ENCODE measurements around the gene CCNK. TPM values are rescaled to one million over a fixed set of nuclear protein-coding genes. Genes with fewer than 3 reads are reported as not detected.
A peak's percentile ranks its signal among the peaks of the same experiment; 100 is the strongest.

CCNK gene
- total and polyA plus RNA-seq, 10 of the 15 experiments (the other 5 are each of a cell fraction or from before 2014, with no cell fraction given) = 10.8 to 88.0 (median 22.5) TPM

GRCh38 chr14:99480917-99481744, at the start of gene CCNK (continued):
- TF ChIP-seq ZNF687 (IDR thresholded peaks at IDR 0.05) (no peak), RB1 (IDR thresholded peaks at IDR 0.05; ENCODE audit: borderline replicate concordance) (no peak), SPI1 (IDR thresholded peaks at IDR 0.05; ENCODE audit: borderline replicate concordance, insufficient read depth, low read depth, low read length) (0 out of 2 replicates have a peak, but pooled peaks have one; percentile 32), NR2C2 (IDR thresholded peaks at IDR 0.05; ENCODE audit: borderline replicate concordance, control insufficient read depth, insufficient read length, low read depth) (no peak), BRCA1 (IDR thresholded peaks at IDR 0.05; ENCODE audit: low read depth, low read length) (peak; percentile 31; the same call in 1 of the 2 replicates), NKRF (conservative IDR thresholded peaks at IDR 0.05) (peak; percentile 80), E2F4 (IDR thresholded peaks at IDR 0.05; ENCODE audit: low read depth, low read length) (no peak), ZNF622 (IDR thresholded peaks at IDR 0.05) (peak; percentile 79), BACH1 (IDR thresholded peaks at IDR 0.05; ENCODE audit: borderline replicate concordance) (no peak; the same call in 1 of the 2 replicates), WRNIP1 (IDR thresholded peaks at IDR 0.05; ENCODE audit: borderline replicate concordance, low read depth, low read length) (no peak), BCLAF1 (IDR thresholded peaks at IDR 0.05) (no peak), CBX5 (IDR thresholded peaks at IDR 0.05; ENCODE audit: low read depth) (no peak), CHD4 (IDR thresholded peaks at IDR 0.05) (no peak), DPF2 (IDR thresholded peaks at IDR 0.05) (no peak), RELA (IDR thresholded peaks at IDR 0.05; ENCODE audit: borderline replicate concordance, partially characterized antibody) (peak; percentile 38), KDM1A (IDR thresholded peaks at IDR 0.05; ENCODE audit: borderline replicate concordance) (no peak), SRF (IDR thresholded peaks at IDR 0.05; ENCODE audit: low read depth in 2 of 2, low read length in 2 of 2) (peak in 1 of 2 experiments; percentile 79; a peak in 2 of 4 replicates), NFXL1 (IDR thresholded peaks at IDR 0.05; ENCODE audit: borderline replicate concordance) (no peak), MEF2B (IDR thresholded peaks at IDR 0.05; ENCODE audit: partially characterized antibody, poor library complexity, severe bottlenecking) (no peak), HDAC6 (IDR thresholded peaks at IDR 0.05; ENCODE audit: unreplicated experiment) (no peak)

All from GM12878 (cell line).